ENCODE data around the gene CERS4.

GRCh38 chr19:8237026-8237425 lies 27.9 kb downstream of the CERS4 start:
- no peak for TF ChIP-seq CTCF (conservative IDR thresholded peaks at IDR 0.05)
- TF ChIP-seq EZH2 (IDR thresholded peaks at IDR 0.05; ENCODE audit: low read depth), result no peak
